ENCODE data around the gene TTC36.
"Not testable (repeated sequence)": the region's sequence is repeated elsewhere in the genome, so short reads cannot be mapped to it uniquely, and the experiment has no call there.

The TTC36 gene, protein sequence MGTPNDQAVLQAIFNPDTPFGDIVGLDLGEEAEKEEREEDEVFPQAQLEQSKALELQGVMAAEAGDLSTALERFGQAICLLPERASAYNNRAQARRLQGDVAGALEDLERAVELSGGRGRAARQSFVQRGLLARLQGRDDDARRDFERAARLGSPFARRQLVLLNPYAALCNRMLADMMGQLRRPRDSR

DNA sequence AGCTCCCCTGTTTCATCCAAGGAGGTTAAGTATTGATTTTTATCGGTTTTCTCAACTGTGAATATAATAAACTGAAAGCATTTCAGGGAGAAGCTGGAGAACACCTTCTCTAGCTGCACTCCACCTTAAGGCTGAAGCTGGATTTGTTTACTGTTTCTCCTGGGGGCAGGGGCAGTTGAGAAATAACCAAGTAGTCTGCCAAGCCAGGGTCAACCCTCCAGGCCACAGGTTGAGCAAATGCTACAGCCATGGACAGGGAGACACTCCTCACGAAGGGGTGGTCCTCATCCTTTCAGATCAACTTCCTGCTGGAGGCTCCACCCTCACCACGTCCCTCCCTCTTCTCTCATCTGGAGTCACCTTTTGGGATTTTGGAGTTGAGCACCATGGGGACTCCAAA, at the start of gene TTC36:
TTC36 (plus strand) TSS at position 366 of the 400 bp plus-strand sequence; CDS start at position 387, 21 bp downstream.
- DNase-seq (ENCODE audit: low read depth), result peak; percentile 40

DNA sequence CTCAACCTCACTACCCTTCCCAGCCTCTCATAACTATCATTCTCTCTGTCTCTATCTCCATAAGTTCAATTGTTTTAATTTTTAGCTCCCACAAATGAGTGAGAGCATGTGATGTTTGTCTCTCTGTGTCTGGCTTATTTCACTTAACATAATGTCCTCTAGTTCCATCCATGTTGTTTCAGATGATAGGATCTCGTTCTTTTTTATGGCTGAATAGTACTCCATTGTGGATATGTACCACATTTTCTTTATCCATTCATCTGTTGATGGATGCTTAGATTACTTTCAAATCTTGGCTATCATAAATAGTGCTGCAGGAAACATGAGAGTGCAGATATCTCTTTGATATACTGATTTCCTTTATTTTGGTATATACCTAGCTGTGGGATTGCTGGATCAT, 46.0 kb upstream of the TTC36 start:
- not testable (repeated sequence) for DNase-seq (ENCODE audit: low read depth)

DNA sequence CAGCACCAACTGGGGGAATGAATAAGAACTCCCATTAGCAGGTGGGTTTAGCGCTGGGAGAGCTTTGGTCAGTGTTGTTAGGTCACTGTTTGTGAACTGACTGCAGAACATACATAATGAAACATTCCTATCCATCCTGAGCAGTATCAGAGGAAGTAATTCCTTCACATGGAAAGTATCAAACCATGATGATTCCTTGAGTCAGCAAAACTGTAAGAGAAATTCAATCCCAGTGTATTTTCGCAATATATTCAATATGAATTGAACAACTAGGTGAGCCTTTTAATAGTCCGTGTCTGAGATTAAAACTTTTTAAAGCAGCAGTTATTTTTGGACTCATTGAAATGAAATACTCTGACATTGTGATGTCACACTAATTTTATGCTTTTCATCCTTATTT, 42.9 kb upstream of the TTC36 start:
- DNase-seq (ENCODE audit: low read depth), result no peak

DNA sequence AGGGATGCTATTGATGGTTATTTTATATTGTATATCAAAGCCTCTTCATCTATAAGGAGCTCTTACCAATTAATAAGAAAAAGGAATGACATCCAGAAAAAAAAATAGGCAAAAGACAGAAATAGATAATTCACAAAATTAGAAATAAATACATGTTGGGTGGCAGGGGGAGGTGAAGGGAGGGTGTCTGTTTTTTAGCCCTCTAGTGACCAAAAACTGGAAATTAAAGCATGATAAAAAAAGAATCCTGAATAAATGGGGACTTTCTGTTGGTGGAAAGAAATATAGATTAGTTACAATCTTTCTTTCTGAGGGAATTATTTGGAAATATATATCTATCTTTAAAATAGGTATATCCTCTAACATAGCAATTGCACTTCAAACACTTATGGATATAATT, 42.0 kb upstream of the TTC36 start:
- no peak for DNase-seq (ENCODE audit: low read depth)

DNA sequence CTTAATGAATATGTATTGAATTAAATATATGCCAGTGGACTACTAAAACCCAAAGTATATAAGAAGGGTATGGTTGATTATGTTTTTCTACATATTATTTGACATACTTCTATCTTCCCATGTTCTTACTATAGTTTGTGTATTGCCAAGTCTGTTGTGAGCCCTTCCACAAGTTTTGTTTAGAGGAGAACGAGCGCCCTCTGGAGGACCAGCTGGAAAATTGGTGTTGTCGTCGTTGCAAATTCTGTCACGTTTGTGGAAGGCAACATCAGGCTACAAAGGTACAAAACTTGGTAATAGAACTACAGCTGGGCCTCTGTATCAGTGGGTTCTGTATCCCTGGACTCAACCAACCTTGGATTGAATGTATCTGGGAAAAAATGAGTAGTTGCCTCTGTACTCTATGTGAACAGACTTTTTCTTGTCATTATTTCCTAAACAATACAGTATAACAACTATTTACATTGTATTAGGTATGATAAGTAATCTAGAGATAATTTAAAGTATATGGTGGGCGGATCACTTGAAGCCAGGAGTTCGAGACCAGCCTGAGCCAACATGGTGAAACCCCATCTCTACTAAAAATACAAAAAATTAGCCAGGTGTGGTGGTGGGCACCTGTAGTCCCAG, 38.7 kb upstream of the TTC36 start:
- DNase-seq (ENCODE audit: low read depth), result peak; percentile 75

DNA sequence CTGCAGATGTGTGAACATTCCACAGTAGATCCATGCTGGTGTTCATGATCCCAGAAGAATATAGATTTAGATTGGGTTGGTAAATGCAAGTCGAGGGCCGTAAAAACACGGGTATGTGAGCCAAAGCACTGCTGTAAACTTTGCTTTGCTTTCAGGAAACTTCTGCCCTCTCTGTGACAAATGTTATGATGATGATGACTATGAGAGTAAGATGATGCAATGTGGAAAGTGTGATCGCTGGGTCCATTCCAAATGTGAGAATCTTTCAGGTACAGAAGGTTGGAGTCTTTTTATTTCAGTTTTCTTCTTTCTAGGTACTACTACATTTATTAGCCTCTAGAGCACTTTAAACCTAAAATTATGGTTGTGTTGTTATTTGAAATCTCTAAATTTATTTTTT, 36.2 kb upstream of the TTC36 start:
- no peak for DNase-seq (ENCODE audit: low read depth)

DNA sequence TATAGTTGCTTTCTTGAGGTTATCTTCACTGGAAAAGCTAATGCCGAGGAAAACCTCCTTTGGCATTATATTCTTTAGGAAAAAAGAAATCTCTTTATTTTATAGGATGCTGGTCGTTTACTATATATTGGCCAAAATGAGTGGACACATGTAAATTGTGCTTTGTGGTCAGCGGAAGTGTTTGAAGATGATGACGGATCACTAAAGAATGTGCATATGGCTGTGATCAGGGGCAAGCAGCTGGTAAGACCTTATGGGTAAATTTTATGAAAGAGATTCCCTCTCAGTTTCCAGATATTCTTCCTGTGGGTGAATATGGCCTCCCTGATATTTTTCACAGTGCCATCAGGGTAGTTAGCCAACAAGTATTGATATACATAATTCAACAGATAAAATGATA, 29.4 kb upstream of the TTC36 start:
- peak; percentile 59 for DNase-seq (ENCODE audit: low read depth)

DNA sequence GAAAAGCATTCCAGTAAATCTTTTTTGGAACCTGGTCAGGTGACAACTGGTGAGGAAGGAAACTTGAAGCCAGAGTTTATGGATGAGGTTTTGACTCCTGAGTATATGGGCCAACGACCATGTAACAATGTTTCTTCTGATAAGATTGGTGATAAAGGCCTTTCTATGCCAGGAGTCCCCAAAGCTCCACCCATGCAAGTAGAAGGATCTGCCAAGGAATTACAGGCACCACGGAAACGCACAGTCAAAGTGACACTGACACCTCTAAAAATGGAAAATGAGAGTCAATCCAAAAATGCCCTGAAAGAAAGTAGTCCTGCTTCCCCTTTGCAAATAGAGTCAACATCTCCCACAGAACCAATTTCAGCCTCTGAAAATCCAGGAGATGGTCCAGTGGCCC, 24.1 kb upstream of the TTC36 start:
- no peak for DNase-seq (ENCODE audit: low read depth)

DNA sequence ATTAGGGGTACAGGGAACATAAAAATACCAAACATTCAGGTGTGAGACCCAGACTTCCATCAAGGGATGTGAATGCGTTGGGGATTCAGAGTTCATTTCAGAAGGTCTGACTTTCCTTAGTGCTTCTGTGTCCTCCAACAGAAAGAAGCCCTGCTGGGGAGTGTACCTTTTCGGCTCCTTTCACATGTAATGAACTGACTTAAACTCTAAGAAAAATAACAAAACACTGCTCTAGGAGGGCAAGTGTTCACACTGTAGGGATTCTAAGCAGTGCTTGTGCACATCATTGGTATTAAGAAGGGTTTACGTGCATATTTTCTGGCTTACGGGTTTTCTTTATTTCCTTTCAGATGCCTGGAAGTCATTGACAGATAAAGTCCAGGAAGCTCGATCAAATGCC, 15.7 kb upstream of the TTC36 start:
- no peak for DNase-seq (ENCODE audit: low read depth)

DNA sequence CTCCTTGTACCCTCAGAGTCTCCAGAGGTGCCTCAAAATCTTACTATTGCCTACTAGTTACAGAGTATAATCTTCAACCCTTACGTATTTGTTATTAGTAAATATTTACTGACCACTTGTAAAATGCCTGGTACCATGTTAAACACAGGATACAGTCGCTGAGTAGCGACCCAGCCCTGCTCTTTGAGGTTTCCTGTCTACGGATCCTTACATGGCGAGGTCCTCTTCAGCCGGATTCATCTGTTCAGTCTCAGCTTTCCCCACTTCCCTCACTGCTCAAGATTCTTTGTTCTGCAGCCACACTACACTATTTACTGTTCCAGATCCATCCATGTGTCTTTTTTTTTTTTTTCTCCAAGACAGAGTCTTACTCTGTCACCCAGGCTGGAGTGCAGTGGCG, 13.2 kb upstream of the TTC36 start:
- DNase-seq (ENCODE audit: low read depth), result no peak

DNA sequence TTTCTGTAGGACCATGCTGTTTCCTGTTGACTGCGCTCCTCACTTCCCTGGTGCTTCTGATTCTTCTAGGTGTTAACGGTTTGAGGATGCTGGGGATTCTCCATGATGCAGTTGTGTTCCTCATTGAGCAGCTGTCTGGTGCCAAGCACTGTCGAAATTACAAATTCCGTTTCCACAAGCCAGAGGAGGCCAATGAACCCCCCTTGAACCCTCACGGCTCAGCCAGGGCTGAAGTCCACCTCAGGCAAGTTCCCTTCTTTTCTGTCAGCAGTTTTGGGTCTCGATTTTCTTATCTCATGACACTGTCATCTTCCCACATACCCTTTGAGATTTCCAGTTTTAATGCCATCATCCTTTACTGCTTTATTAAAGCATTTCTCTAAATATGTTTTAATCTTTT, 7.7 kb upstream of the TTC36 start:
- DNase-seq (ENCODE audit: low read depth), result no peak

DNA sequence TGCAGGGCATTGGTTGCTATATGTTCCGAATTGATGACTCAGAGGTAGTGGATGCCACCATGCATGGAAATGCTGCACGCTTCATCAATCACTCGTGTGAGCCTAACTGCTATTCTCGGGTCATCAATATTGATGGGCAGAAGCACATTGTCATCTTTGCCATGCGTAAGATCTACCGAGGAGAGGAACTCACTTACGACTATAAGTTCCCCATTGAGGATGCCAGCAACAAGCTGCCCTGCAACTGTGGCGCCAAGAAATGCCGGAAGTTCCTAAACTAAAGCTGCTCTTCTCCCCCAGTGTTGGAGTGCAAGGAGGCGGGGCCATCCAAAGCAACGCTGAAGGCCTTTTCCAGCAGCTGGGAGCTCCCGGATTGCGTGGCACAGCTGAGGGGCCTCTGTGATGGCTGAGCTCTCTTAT, 5.4 kb upstream of the TTC36 start:
- DNase-seq (ENCODE audit: low read depth), result no peak

DNA sequence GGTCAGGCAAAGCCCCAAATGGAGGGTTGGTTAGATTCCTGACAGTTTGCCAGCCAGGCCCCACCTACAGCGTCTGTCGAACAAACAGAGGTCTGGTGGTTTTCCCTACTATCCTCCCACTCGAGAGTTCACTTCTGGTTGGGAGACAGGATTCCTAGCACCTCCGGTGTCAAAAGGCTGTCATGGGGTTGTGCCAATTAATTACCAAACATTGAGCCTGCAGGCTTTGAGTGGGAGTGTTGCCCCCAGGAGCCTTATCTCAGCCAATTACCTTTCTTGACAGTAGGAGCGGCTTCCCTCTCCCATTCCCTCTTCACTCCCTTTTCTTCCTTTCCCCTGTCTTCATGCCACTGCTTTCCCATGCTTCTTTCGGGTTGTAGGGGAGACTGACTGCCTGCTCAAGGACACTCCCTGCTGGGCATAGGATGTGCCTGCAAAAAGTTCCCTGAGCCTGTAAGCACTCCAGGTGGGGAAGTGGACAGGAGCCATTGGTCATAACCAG, 4.7 kb upstream of the TTC36 start:
- DNase-seq (ENCODE audit: low read depth), result peak; percentile 55

DNA sequence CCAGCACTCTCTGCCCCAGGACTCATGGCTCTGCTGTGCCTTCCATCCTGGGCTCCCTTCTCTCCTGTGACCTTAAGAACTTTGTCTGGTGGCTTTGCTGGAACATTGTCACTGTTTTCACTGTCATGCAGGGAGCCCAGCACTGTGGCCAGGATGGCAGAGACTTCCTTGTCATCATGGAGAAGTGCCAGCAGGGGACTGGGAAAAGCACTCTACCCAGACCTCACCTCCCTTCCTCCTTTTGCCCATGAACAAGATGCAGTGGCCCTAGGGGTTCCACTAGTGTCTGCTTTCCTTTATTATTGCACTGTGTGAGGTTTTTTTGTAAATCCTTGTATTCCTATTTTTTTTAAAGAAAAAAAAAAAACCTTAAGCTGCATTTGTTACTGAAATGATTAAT, 2.9 kb upstream of the TTC36 start:
- DNase-seq (ENCODE audit: low read depth), result no peak

DNA sequence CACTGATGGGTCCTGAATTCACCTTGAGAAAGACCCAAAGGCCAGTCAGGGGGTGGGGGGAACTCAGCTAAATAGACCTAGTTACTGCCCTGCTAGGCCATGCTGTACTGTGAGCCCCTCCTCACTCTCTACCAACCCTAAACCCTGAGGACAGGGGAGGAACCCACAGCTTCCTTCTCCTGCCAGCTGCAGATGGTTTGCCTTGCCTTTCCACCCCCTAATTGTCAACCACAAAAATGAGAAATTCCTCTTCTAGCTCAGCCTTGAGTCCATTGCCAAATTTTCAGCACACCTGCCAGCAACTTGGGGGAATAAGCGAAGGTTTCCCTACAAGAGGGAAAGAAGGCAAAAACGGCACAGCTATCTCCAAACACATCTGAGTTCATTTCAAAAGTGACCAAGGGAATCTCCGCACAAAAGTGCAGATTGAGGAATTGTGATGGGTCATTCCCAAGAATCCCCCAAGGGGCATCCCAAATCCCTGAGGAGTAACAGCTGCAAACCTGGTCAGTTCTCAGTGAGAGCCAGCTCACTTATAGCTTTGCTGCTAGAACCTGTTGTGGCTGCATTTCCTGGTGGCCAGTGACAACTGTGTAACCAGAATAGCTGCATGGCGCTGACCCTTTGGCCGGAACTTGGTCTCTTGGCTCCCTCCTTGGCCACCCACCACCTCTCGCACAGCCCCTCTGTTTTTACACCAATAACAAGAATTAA, 2.4 kb upstream of the TTC36 start:
- DNase-seq (ENCODE audit: low read depth), result no peak

DNA sequence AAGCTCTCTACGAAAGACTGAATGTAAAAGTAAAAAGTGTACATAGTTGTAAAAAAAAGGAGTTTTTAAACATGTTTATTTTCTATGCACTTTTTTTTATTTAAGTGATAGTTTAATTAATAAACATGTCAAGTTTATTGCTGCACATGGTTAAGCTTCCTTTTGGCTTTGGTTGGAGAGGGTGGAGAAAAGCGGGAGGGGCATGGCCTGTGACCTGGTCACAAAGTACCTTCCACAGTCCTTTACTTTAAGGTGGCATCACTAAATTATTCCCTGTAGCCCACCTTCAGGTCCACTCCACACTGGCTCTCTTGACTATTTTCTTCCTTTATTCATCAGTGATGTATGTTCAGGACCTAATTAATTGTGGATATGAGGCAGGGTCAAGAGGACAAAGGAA, 586 bp upstream of the TTC36 start:
- DNase-seq (ENCODE audit: low read depth), result no peak

DNA sequence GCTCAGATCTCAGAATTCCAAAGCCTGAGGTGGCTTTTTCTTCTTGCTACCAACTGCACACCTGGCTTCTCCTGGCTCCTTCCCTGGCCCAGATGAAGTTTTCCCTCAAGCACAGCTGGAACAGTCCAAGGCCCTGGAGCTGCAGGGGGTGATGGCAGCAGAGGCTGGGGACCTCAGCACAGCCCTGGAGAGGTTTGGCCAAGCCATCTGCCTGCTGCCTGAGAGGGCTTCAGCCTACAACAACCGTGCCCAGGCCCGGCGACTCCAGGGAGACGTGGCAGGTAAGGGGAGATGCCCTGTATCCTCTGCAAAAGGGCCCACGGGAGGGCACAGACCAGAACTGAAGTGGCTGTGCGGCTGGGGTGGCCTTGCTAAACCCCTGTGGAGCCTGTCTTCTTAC, 1.2 kb downstream of the TTC36 start:
- no peak for DNase-seq (ENCODE audit: low read depth)

DNA sequence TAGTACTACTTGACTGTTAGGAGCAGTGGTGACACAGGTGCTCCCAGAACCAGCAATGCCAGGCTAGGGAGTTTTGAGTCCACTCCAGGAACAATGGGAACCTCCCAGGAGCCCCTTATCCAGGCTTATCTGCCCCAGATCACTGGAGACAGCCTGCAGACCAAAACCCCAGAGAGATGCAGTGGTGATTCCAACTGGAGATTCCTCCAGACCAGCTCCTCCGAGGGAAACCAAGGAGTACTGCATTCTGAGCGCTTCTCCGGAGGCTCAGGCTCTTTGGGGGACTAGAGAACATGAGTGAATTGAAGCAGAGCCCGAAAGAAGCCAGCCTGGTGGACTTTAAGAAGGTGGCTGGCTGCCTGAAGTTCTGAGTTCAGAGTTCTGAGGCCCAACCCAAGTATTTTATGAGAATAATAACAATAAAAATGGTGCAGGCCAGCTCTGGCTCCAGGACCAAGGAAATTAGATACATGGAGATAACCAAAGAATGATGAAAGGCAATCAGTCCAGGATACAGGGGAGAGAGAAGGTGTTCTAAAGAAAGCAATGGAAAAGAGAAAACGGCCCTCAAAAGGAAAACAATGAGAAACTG, 2.4 kb downstream of the TTC36 start:
- no peak for DNase-seq (ENCODE audit: low read depth)

DNA sequence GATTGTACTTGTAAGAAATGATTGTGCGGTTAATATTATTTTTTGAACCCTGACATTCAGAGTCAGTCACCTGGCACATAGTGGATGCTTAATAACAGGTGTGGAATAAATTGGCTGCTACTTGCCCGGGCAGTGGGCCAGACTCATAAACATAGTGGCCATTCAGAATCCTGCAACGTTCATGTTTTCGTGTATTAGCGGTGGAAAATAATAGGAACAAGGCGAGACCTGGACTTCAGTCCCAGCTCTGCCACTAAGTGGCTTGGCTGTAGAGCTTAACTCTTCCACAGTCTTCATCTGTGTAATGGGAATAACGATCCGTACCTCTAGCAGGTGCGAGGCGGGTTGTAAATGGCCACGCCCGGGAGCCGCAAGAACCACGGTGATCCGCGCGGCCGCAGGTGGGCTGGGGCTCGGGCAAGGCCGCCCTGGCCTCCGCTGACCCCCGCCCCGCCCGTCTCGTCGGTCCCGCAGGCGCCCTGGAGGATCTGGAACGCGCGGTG, 3.0 kb downstream of the TTC36 start:
- no peak for DNase-seq (ENCODE audit: low read depth)

DNA sequence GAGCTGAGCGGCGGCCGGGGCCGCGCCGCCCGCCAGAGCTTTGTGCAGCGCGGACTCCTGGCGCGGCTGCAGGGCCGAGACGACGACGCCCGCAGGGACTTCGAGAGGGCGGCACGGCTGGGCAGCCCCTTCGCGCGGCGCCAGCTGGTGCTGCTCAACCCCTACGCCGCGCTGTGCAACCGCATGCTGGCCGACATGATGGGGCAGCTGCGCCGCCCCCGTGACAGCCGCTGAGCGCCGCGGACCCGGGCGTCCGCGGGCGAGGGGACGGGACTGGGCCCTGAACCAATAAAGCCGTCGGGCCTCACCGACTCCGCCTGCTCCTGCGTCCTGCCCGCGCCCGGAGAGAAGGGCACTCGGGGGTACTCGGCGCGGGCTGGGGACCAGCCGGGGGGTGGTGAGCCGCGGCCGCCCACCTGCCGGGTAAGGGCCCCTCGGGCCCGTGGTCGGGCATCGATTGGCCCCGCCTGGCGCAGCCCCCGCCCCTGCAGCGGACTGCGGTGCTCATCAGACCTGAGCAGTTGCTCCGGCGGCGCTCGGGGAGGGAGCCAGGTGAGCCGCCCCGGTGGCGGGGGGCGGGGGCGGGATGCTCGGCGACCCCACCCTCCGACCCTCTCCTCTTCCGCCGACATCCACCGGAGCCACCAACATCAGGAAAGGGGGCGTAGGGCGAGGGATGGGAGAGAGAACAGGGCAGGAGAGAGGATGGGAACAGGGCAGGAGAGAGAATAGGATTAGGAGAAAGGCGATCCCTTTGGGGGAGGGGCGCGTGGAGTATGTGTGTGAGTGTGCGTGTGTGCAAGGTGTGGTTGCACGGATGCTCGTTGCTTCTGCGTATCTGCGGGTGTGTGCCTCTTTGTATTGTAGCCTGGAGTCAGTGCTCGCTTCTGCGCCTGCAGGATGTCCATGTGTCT, 3.7 kb downstream of the TTC36 start, which contains the start of gene TMEM25:
TMEM25 (plus strand) TSS at position 510 of the 914 bp plus-strand sequence. CDS start 610 bp downstream, outside the sequence.
- DNase-seq (ENCODE audit: low read depth), result peak; percentile 45

DNA sequence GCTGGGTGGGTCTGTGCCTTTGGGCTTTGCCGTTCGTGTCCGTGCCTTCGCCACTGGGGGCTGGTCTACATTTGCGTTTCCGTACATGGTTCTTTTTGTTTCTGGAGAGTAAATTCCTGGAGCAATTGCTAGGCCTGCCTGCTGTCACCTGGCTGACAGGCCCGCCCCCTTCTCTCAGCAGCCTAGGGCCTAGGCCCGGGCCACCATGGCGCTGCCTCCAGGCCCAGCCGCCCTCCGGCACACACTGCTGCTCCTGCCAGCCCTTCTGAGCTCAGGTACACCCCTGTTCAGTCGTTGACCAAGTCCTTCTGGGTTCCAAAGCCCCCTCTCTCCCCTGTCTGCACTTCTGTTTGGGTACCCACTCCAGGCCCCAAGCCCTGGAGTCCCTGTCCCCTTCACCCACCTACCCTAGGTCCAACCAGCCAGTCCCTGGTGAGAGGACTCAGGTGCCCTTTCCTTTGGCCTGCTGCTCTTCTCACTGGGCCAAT, 4.4 kb downstream of the TTC36 start:
- DNase-seq (ENCODE audit: low read depth), result no peak
